ENCODE measurements around the gene ABHD5. TPM values are rescaled to one million over a fixed set of nuclear protein-coding genes. Genes with fewer than 3 reads are reported as not detected.

Gene ABHD5
- total and polyA plus RNA-seq, 2 of the 13 experiments (the other 11 are each of a cell fraction or from before 2014, with no cell fraction given), result 4.5 to 13.3 TPM

GRCh38 chr3:43690400-43691119 is at the start of gene ABHD5 (continued):
- no peak for TF ChIP-seq PLSCR1 (CRISPR knock-in tag; IDR thresholded peaks at IDR 0.05; ENCODE audit: borderline replicate concordance)
- TF ChIP-seq STAT6 (CRISPR knock-in tag; IDR thresholded peaks at IDR 0.05; ENCODE audit: borderline replicate concordance), result no peak; the same call in 1 of the 2 replicates
- no peak for TF ChIP-seq TEAD2 (CRISPR knock-in tag; IDR thresholded peaks at IDR 0.05)
- peak; percentile 60 for TF ChIP-seq RBM39 (IDR thresholded peaks at IDR 0.05; ENCODE audit: low read depth, low read length, poor library complexity, severe bottlenecking)
- no peak for TF ChIP-seq ZNF180 (CRISPR knock-in tag; IDR thresholded peaks at IDR 0.05; ENCODE audit: borderline replicate concordance, low read depth)
- no peak for TF ChIP-seq PLRG1 (conservative IDR thresholded peaks at IDR 0.05)
- TF ChIP-seq ZHX1 (CRISPR knock-in tag; IDR thresholded peaks at IDR 0.05; ENCODE audit: low read depth), result 0 out of 2 replicates have a peak, but pooled peaks have one; percentile 60
- TF ChIP-seq ZNF75D (CRISPR knock-in tag; IDR thresholded peaks at IDR 0.05; ENCODE audit: borderline replicate concordance), result no peak
- TF ChIP-seq JDP2 (CRISPR knock-in tag; IDR thresholded peaks at IDR 0.05; ENCODE audit: borderline replicate concordance), result no peak
- peak; percentile 72; the same call in 1 of the 2 replicates for TF ChIP-seq ZSCAN25 (CRISPR knock-in tag; IDR thresholded peaks at IDR 0.05)
- TF ChIP-seq TRIM22 (IDR thresholded peaks at IDR 0.05), result no peak
- TF ChIP-seq PCBP1 (IDR thresholded peaks at IDR 0.05; ENCODE audit: borderline replicate concordance, low read depth, low read length), result no peak
- TF ChIP-seq ZNF383 (CRISPR knock-in tag; IDR thresholded peaks at IDR 0.05; ENCODE audit: borderline replicate concordance), result peak; percentile 89; the same call in 1 of the 2 replicates
- TF ChIP-seq ESRRA (CRISPR knock-in tag; IDR thresholded peaks at IDR 0.05; ENCODE audit: low read depth), result peak; percentile 65; the same call in 1 of the 2 replicates
- TF ChIP-seq HNF1B (CRISPR knock-in tag; IDR thresholded peaks at IDR 0.05), result peak; percentile 57; the same call in 1 of the 2 replicates
- TF ChIP-seq SYNCRIP (IDR thresholded peaks at IDR 0.05; ENCODE audit: insufficient read depth, low read depth, low read length), result no peak
- TF ChIP-seq IKZF1 (IDR thresholded peaks at IDR 0.05), result no peak
- TF ChIP-seq SIX4 (CRISPR knock-in tag; IDR thresholded peaks at IDR 0.05), result peak; percentile 57; the same call in 1 of the 2 replicates
- TF ChIP-seq ELF4 (CRISPR knock-in tag; IDR thresholded peaks at IDR 0.05; ENCODE audit: borderline replicate concordance), result 0 out of 2 replicates have a peak, but pooled peaks have one; percentile 44
- no peak for TF ChIP-seq ZNF264 (CRISPR knock-in tag; IDR thresholded peaks at IDR 0.05)

Data from HepG2 (cell line).